ENCODE measurements around the gene MBNL2. TPM values are rescaled to one million over a fixed set of nuclear protein-coding genes. Genes with fewer than 3 reads are reported as not detected.

The MBNL2 gene
- total RNA-seq, 2 donors from 2014 or later: 59.6 to 67.7 TPM

- Histone ChIP-seq H3K27ac (peak overlapping the region; percentile 77 to 89), H3K4me3 (no peak overlapping the region), H3K36me3 (no peaks in the 10 kb centered on the region), H3K27me3 (replicated peaks; ENCODE audit: insufficient read depth) (no peaks in the 10 kb centered on the region), H3K9me3 (no peaks in the 10 kb centered on the region), H3K4me1 (ENCODE audit: control insufficient read depth in 1 of 2, low read depth in 2 of 2) (peaks cover 44 to 77% of the 10 kb centered on the region in 2 donors)
- no peak for TF ChIP-seq CTCF (IDR thresholded peaks at IDR 0.05)
- no peak for ATAC-seq (ENCODE audit: insufficient number of reproducible peaks, low FRiP score, low read depth)
- no peak for DNase-seq (ENCODE audit: low spot score)
Observed at GRCh38 chr13:97273341-97273831, 51.3 kb downstream of the MBNL2 start.

- H3K27me3 ChIP-seq (replicated peaks; ENCODE audit: insufficient read depth): no peaks in the 10 kb centered on the region
- H3K9me3 ChIP-seq: no peaks in the 10 kb centered on the region
- DNase-seq (ENCODE audit: low spot score) (no peak), ATAC-seq (ENCODE audit: insufficient number of reproducible peaks, low FRiP score, low read depth) (peak; percentile 58)
- peak overlapping the region; percentile 13 for H3K4me3 ChIP-seq
- TF ChIP-seq CTCF (IDR thresholded peaks at IDR 0.05): no peak
- peak overlapping the region; percentile 77 to 89 for H3K27ac ChIP-seq
- H3K36me3 ChIP-seq: no peaks in the 10 kb centered on the region
- H3K4me1 ChIP-seq (ENCODE audit: control insufficient read depth in 1 of 2, low read depth in 2 of 2): peaks cover 60 to 80% of the 10 kb centered on the region in 2 donors
Observed at GRCh38 chr13:97274829-97275649, 52.9 kb downstream of the MBNL2 start.

GRCh38 chr13:97275776-97276501, 53.8 kb downstream of the MBNL2 start:
- DNase-seq (ENCODE audit: low spot score) (no peak), ATAC-seq (ENCODE audit: insufficient number of reproducible peaks, low FRiP score, low read depth) (no peak)
- Histone ChIP-seq H3K27ac (peak overlapping the region; percentile 77 to 89), H3K4me3 (no peak overlapping the region), H3K9me3 (no peaks in the 10 kb centered on the region), H3K36me3 (no peaks in the 10 kb centered on the region), H3K4me1 (ENCODE audit: control insufficient read depth in 1 of 2, low read depth in 2 of 2) (peaks cover 69 to 89% of the 10 kb centered on the region in 2 donors), H3K27me3 (replicated peaks; ENCODE audit: insufficient read depth) (no peaks in the 10 kb centered on the region)
- no peak for TF ChIP-seq CTCF (IDR thresholded peaks at IDR 0.05)

- DNase-seq (ENCODE audit: low spot score) (no peak), ATAC-seq (ENCODE audit: insufficient number of reproducible peaks, low FRiP score, low read depth) (no peak)
- Histone ChIP-seq H3K27ac (peak overlapping the region; percentile 67 to 89), H3K27me3 (replicated peaks; ENCODE audit: insufficient read depth) (no peaks in the 10 kb centered on the region), H3K4me1 (ENCODE audit: control insufficient read depth in 1 of 2, low read depth in 2 of 2) (peaks cover 76 to 98% of the 10 kb centered on the region in 2 donors), H3K4me3 (no peak overlapping the region), H3K9me3 (no peaks in the 10 kb centered on the region), H3K36me3 (no peaks in the 10 kb centered on the region)
- TF ChIP-seq CTCF (IDR thresholded peaks at IDR 0.05): no peak
Observed at GRCh38 chr13:97276862-97277269, 54.7 kb downstream of the MBNL2 start.
